G401 (cell line): ENCODE data around the gene ATOH8. TPM values are rescaled to one million over a fixed set of nuclear protein-coding genes. Genes with fewer than 3 reads are reported as not detected.

ENCODE experiments used
- DNase-seq: peaks from one replicate; pipeline ENCODE4 v3.0.0-alpha.2; 2015; ENCODE audit warnings: low spot score
- in situ Hi-C: cut with HindIII; loops from 2 replicates; pipeline ENCODE4 v1.10.0; 2016; ENCODE audit warnings: low sequenced_read_pairs, mixed read lengths
- total RNA-seq: library from RNA; depleted of rRNA; stranded (reverse); fragments of >200 nt; shearing (Covaris generic); gene quantifications from 2 replicates; pipeline ENCODE4 v1.2.3, GENCODE V29; 2014

The ATOH8 gene
- total RNA-seq, 1 experiment from 2014 or later: 18.9 TPM

DNA sequence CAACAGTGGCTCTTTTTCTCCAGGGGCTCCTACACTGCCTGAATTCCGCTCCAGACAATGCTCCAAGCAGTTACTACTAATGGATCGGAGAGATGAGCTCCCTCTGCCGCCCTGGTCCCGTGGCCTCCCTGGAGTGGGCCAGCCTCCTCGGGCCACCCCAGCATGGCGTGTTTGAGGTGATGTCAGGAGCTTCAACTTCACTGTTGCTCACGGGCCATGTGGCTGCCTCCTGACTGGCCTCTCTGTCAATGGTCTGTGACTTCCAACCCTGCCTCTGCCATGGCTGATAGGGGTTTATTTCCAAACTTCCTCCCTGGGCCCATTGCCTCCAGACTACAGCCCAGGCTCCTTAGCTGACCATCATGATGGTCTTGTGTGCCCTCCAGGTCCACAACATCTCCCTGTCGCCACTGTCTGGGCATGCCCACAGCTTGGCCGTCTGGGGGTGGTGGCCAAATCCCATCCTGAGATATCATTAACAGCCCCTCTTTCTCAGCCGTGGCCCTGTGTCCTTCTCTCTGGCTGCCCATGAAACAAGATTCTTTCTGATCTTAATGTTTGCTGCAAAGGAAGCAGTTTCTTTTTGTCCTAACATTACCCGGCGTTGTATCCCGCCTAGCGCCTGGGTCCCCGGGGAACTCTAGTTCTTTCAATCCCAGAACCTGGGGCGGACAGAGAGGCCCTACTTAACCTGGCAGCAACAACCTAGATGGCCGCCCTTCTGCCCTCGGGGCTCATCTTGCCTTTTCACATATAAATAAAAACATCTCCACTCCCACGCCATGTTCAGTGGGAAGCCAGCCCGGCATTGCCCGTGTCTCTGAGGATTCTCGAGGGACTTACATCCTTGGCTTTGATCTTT lies 38.1 kb downstream of the ATOH8 start:
- no peak for DNase-seq
- in situ Hi-C loops: no loop called here

DNA sequence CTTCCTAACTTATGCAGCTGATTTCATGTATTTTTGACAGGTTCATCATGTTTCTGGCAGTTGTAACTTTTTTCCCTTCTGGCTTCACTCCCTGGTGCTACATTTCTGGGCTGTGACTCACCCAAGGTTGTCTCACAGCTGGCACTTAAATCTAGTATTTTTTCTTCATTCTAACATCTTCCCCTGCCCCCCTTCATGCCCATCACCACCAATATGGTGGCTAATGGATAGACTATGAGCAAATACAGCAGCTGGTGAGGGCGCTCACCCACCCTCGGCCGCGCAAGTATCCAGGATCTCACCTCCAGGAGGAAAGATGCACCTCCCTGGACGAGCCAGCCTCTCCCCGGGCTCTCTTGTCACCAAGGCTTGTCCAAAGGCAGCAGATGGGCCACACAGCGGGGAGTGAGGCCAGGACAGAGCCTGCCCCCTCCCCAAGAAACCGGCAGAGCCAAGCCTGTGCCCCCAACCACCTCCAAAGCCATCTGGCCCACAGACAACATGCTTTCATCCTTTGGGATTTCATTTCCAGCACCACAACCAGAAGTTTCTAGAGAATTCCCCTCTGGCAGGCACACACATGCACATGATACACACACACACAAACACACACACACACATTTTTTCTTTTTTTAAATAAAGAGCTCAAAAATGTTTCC lies 39.1 kb downstream of the ATOH8 start:
- in situ Hi-C loops: no loop called here
- DNase-seq: peak; percentile 41

DNA sequence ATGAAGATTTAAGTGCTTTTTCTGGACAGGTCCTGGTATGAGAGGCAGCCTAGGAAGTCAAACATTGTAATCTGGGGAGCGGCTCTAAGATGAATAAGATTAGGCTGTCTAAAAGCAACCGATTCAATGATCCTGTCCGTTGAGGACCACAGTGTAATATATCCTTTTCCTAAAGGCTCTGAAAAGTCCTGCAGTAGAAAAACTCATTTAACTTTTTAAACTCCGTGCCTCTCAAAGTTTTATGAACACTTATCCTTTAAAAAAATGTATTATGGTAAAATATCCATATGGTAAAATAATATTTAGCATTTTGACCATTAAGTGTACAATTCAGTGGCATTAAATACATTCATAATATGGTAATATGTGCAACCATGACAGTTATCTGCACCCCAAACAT lies 39.8 kb downstream of the ATOH8 start:
- DNase-seq: no peak
- in situ Hi-C loops: no loop called here

DNA sequence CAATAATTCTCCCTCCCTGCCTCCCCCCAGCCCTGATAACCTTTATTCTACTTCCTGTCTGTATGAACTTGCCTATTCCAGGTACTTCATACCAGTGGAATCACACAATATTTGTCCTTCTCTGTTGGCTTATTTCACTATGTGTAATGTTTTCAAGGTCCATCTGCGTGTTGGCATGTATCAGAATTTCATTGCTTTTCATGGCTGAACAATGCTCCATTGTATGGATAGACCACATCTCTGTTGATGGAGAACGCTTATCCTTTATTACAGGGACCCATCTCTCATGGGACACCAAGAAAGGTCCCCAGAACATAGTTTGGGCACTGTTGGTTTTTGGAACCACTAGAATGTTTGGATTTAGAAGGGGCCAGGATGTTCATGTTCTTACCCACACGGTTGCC lies 40.2 kb downstream of the ATOH8 start:
- DNase-seq: no peak
- in situ Hi-C loops: no loop called here

DNA sequence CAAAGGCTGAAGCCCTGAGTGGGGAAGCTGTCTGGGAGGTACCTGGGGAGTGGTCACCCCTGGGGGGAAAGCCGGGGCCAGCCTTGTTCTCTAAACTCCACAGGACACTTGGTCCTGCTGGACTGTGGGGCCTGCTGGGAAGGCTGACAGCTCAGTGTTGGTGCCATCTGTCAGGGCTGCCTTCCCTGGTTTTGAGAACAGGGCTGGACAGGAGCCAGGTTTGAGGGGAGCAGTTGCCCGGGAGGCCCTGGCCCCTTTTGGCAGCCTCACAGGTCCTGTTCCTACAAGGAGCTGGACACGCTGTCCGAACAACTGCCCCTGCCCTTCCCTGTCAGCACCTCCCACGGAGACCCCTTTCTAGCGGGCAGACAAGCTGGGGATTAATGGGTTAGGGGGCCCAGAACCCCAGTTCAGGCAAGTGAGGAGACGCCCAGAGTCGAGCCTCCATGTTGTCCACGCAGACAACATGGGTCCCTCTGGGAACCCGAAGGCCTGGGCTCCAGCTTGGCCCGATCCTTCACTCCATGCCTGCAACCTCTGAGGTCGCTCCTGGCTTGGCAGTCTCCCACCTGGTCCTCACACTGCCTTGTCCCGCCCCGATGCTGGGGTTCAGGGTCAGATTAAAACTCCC lies 40.8 kb downstream of the ATOH8 start:
- in situ Hi-C loops: no loop called here
- DNase-seq: peak; percentile 75

DNA sequence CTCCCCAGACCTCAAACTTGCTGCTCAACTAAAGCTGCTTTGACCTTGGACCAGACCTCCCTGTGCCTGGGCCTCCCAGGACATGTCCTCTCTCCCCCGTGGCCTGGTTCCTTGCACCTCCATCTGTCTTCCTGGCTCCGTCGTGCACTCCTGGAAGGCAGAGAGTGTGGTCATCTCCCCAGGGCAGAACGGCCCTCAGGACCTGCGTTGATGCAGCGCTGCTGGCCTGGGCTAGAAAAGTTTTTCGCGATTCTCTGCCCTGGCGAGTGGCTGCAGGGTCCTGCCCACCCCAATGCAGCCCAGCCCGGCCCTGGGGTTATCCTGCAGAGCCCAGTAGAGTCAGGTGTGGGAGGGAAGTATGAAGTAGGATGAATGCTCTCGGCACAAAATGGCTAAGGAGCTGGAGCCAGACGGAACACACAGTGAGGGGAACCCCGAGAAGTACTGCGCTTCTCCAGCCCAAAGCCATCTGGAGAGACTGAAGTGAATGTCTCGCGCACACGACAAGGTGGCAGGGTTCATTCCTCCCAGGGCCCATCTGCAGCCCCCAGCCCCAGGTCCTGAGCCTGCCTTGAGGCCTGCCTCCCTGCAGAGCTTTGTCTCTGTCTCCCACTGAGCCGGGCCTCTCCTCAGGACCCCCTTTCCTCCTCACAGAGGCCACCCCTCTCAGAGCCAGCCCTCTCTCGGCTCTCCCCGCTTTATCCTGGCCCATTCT lies 41.7 kb downstream of the ATOH8 start:
- in situ Hi-C loops: no loop called here
- peak; percentile 54 for DNase-seq

DNA sequence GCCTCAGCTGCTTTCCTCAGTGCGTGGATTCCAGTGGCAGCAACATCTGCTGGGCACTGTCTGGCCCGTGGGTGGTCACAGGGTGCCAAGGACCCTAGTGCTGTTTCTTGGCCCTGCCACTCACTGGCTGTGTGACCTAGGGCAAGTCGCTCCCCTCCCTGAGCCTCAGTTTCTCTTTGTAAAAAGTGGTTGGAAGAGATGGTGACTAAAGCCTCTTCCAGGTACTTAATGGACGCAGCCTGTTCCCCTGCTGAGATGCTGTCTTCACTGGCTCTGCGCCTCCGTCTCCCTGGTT lies 42.2 kb downstream of the ATOH8 start:
- no peak for DNase-seq
- in situ Hi-C loops: no loop called here

DNA sequence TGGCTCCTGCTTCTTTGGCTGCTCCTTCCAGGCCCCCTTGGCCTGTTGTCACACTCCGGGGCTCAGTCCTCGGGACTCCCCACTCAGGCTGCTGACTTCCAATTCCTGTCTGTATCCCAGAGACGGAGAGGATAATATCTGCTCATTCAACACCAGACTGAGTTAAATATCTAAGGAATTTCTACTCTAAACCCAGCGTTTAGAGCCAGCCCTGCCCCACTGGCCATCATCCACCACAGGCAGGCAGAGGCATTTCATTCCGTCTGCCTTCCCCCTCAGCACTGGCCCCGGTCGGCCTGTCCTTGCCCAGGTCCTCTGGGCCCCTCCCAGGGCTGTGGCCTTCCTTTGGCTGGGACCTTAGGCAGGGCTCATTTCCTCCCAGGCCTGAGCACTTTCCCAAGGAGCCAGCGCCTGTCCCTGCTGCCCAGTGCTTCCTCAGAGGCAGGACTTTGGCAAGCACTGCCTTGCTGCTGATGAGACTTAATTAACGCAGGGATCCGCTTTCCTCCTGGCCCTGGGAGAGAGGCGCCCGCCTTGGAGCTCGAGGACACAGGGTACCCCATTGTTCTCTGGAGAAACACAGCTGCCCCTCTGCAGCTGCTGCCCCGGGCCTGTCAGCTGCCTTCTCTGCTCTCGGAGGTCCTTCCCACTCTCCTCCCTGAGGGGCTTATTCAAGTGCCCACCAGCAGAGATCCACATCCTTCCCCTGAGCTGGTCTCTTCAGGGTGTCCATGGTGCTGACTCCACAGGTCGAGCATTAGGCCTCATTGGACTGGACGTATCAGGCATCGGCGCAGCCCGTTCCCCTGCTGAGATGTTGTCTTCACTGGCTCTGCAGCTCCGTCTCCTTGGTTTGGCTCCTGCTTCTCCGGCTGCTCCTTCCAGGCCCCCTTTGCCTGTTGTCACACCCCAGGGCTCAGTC lies 42.8 kb downstream of the ATOH8 start:
- in situ Hi-C loops: no loop called here
- peak; percentile 41 for DNase-seq

DNA sequence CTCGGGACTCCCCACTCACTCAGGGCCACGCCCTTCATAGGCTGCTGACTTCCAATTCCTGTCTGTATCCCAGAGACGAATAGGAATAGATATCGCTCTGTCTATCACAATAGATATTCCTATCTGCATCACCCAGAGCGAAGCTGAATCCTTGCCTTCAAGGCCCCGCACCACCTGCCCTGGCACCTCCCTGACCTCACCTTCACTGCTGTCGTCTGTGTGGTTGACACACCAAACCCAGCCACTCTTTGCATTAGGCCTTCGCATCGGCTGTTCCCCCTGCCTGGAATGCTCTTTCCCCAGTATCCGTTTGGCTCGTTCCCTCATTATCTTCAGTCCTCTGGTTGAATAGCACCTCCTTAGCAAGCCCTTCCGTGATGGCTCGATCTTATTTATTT lies 43.5 kb downstream of the ATOH8 start:
- DNase-seq: no peak
- in situ Hi-C loops: no loop called here

DNA sequence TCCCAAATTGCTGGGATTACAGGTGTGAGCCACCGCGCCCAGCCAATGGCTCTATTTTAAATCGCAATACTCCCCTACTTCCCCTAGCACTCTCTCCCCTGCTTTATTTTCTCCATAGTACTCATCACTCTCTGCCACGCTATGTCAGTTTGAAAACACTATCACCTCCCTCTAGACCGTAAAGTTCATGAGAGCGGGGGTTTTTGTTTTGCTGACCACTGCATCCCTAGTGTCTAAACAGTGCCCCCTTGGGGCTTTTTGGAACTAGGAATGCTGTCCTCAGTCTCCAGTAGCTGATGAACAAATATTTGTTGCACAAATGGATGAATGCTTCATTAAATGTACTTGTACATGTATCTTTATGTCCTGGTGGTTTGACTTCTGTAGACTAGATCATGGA lies 44.1 kb downstream of the ATOH8 start:
- DNase-seq: peak; percentile 46
- in situ Hi-C loops: no loop called here

DNA sequence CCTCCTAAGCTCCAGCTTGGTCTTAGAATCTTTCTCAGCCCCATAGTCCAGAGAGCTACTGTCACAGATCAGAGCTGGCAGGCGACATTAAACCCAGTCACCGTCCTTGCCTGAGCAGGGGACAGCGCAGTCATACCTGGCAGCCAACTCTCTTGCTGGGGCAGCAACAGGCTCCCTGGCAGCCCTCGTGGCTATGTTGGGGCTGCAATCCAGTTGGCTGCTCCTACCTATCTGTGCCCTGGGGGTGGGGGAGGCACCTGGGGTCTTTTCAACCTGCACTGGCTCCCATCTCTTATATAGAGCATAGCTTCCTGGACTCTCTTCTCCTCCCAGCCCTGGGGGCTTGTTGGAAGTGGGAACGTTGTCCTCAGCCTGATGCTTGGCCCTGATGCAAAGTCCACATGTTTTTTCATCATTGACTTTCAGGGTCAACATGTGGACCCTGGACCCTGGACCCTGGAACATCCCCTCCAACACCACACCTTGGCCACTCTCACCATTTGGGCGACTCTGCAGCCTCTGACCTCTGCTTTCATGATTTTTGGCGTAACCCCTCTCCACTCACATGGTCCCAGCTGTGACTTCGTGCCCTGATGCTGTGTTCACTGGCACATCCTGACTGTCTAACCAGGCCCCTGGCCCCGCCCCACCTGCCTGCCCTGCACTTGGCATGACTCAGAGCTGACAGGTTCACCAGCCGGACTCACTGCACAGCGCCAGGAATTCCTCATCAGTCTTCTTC lies 45.6 kb downstream of the ATOH8 start:
- in situ Hi-C loops: no loop called here
- DNase-seq: peak; percentile 48

DNA sequence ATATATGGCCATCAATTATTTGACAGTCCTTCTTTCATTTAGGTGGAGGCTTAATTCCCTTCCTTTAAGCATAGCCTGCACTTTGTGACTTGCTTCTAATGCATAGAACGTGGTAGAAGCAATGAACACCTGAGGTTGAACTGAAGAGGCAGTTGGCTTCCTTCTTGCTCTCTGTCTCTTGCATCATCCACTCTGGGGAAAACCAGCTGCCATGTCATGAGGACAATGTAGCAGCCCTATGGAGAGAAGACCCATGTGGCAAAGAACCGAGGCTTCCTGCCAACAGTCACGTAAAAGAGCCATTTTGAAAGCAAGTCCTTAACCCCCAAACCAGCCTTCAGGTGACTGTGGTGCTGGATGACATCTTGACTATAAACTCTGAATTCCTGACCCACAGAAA lies 46.8 kb downstream of the ATOH8 start:
- in situ Hi-C loops: loop anchor here (25.0 kb wide), 1 partner anchor 88 kb away; no protein-coding TSS in a partner anchor

DNA sequence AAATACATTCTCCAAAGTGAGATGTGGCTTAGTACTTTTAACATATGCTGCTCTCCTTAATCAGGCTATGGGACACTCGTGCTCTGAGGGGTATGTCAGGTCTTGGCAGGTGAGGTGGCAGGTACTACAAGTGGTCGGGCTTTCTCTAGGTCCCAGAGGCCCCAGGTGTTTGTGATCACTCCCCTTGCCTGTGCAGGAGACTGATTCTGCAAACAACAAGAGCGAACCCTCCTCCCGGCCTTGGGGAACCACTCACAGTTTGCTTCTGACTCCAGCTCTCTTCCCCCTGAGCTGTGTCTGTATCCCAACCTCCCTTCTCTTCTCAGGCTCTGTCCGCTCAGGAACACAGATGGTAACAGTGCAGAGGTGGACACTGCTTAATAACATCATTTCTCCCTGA lies 48.1 kb downstream of the ATOH8 start:
- DNase-seq: no peak
- in situ Hi-C loops: loop anchor here (25.0 kb wide), 1 partner anchor 90 kb away; no protein-coding TSS in a partner anchor

More for the DNA sequence above, 46.8 kb downstream of the ATOH8 start:
- DNase-seq: no peak

DNA sequence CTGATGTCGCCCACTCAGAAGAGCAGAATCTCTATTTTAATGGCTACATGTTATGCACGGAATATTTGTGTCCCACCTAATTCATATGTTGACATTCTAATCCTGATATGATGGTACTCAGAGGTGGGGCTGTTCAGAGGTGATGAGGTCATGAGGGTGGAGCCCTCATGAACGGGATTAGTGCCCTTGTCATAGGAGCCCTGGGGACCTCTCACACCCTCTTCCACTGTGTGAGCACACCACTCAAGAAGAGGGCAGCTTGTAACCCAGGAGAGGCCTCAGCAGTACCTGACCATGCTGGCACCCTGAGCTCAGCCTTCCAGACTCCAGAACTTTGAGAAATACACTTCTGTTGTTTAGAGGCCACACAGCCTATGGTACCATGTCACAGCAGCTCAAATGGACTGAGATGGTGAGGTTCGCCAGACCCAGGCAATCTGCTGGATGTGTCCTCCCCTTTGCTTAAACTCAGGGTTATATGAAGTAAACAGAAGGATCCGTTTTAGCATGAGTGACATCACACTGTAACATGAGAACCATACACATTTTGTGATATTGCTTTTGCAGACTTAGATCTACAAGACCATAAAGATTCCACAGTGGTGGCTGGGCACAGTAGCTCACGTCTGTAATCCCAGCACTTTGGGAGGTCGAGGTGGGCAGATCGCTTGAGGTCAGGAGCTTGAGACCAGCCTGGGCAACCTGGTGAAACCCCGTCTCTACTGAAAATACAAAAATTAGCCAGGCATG lies 48.7 kb downstream of the ATOH8 start:
- in situ Hi-C loops: loop anchor here (25.0 kb wide), 1 partner anchor 90 kb away; no protein-coding TSS in a partner anchor
- DNase-seq: no peak

DNA sequence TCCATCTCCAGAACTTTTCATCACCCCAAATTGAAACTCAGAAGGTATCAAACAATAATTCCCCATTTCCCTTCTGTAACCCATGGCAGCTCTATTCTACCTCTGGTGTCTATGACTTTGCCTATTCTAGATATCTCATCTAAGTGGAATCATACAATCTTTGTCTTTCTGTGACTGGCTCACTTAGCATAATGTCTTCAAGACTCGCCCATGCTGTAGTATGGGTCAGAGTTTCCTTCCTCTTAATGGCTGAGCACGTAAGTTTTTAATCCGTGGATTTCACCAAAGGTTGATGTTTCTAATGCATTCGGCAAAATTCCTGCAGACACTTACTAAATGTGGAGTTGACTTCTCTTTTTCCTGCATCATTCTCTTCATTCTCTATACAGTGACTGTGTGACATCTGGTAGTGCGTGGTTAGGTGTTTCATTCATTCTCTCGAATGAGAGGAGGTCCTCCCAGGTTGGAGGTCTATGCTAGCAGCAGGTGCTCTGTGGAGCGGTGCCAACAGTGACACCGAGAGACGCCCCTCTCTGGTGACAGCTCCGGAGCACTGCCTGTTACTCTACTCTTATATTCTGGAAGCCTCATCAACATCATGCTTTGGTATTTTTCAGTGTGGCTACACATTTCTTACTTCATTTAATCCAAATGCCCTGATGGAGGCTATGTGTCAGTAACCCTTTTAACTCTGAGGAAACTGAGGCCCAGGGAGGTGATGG lies 50.1 kb downstream of the ATOH8 start:
- no peak for DNase-seq
- in situ Hi-C loops: loop anchor here (25.0 kb wide), 1 partner anchor 92 kb away; no protein-coding TSS in a partner anchor

DNA sequence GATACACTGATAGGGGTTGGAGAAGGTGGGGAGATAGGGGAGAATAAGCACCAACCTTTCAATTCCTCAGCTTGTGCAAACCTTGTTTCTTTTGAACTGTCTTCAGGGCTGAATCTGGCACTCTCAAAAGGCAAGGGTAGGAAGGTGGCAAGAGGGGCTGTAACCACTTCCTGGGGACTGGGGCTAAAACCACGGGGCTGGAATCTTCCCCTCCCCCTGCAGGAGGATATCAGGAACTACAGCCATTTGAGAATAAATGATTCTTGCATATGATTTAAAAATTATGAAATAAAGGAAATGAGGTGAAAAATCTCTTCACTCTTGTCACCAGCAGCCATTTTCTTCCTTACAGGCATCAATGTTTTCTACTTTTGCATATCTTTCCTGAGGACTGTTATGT lies 50.8 kb downstream of the ATOH8 start:
- in situ Hi-C loops: loop anchor here (25.0 kb wide), 1 partner anchor 92 kb away; no protein-coding TSS in a partner anchor
- no peak for DNase-seq
